SK-N-SH treated with all-trans-retinoic acid at 6 μM for 48 hours (cell line): ENCODE measurements around the gene COL21A1.

Experiments used
- ATAC-seq: fragments of 200-7000 bp; cut with Tn5 transposase; 3 replicates; pipeline ENCODE4 v1.9.1; 2020; ENCODE audit warnings: mild to moderate bottlenecking, moderate library complexity
- ARNTL ChIP-seq: fragments of 450-650 bp; formaldehyde crosslinking; IDR thresholded peaks from 2 replicates; pipeline ENCODE4 v1.5.0; 2020; ENCODE audit warnings: low read depth, mild to moderate bottlenecking, moderate library complexity, borderline replicate concordance
- BACH2 ChIP-seq: fragments of 250-450 bp; sonication (Bioruptor Pico); IDR thresholded peaks from 2 replicates; pipeline ENCODE4 v1.9.0; 2021; ENCODE audit warnings: mild to moderate bottlenecking, borderline replicate concordance
- CREB5 ChIP-seq: fragments of 250-450 bp; sonication (Bioruptor Pico); IDR thresholded peaks from 2 replicates; pipeline ENCODE4 v1.5.1; 2020; ENCODE audit warnings: low read depth, mild to moderate bottlenecking, moderate library complexity
- CSDC2 ChIP-seq: fragments of 250-450 bp; sonication (Bioruptor Pico); IDR thresholded peaks from 2 replicates; pipeline ENCODE4 v1.5.0; 2020; ENCODE audit warnings: mild to moderate bottlenecking, moderate library complexity
- CSRNP3 ChIP-seq: fragments of 250-450 bp; sonication (Bioruptor Pico); IDR thresholded peaks from 2 replicates; pipeline ENCODE4 v1.5.1; 2021; ENCODE audit warnings: mild to moderate bottlenecking, moderate library complexity
- ESRRG ChIP-seq: fragments of 250-450 bp; sonication (Bioruptor Pico); IDR thresholded peaks from 2 replicates; pipeline ENCODE4 v1.6.1; 2021; ENCODE audit warnings: mild to moderate bottlenecking
- GLIS3 ChIP-seq: fragments of 250-450 bp; sonication (Bioruptor Pico); IDR thresholded peaks from 2 replicates; pipeline ENCODE4 v1.5.0; 2020; ENCODE audit warnings: mild to moderate bottlenecking, moderate library complexity
- ISL1 ChIP-seq: fragments of 250-450 bp; sonication (Bioruptor Pico); IDR thresholded peaks from 2 replicates; pipeline ENCODE4 v2.1.2; 2022; ENCODE audit warnings: mild to moderate bottlenecking, moderate library complexity
- OSR1 ChIP-seq: fragments of 250-450 bp; sonication (Bioruptor Pico); IDR thresholded peaks from 2 replicates; pipeline ENCODE4 v1.8.0; 2022; ENCODE audit warnings: moderate library complexity, mild to moderate bottlenecking, inconsistent platforms
- PATZ1 ChIP-seq: fragments of 250-450 bp; sonication (Bioruptor Pico); IDR thresholded peaks from 2 replicates; pipeline ENCODE4 v1.8.0; 2020; ENCODE audit warnings: mild to moderate bottlenecking, moderate library complexity, borderline replicate concordance
- POU6F1 ChIP-seq: fragments of 250-450 bp; sonication (Bioruptor Pico); IDR thresholded peaks from 2 replicates; pipeline ENCODE4 v1.8.0; 2021; ENCODE audit warnings: low read depth, mild to moderate bottlenecking, moderate library complexity, borderline replicate concordance
- PPARA ChIP-seq: fragments of 250-450 bp; sonication (Bioruptor Pico); IDR thresholded peaks from 2 replicates; pipeline ENCODE4 v1.5.0; 2020; ENCODE audit warnings: mild to moderate bottlenecking, borderline replicate concordance
- RARB ChIP-seq: fragments of 250-450 bp; sonication (Bioruptor Pico); IDR thresholded peaks from 2 replicates; pipeline ENCODE4 v1.8.0; 2021; ENCODE audit warnings: mild to moderate bottlenecking, moderate library complexity
- SNAI2 ChIP-seq: fragments of 250-450 bp; sonication (Bioruptor Pico); IDR thresholded peaks from 2 replicates; pipeline ENCODE4 v1.5.0; 2020; ENCODE audit warnings: mild to moderate bottlenecking, moderate library complexity
- TCF4 ChIP-seq: fragments of 250-450 bp; sonication (Bioruptor Pico); IDR thresholded peaks from 2 replicates; pipeline ENCODE4 v1.8.0; 2021; ENCODE audit warnings: mild to moderate bottlenecking, moderate library complexity, borderline replicate concordance
- TOX ChIP-seq: fragments of 250-450 bp; sonication (Bioruptor Pico); IDR thresholded peaks from 2 replicates; pipeline ENCODE4 v1.8.0; 2021; ENCODE audit warnings: mild to moderate bottlenecking, moderate library complexity, borderline replicate concordance
- TSHZ2 ChIP-seq: fragments of 250-450 bp; sonication (Bioruptor Pico); IDR thresholded peaks from 2 replicates; pipeline ENCODE4 v1.5.0; 2020; ENCODE audit warnings: mild to moderate bottlenecking, moderate library complexity
- ZFP3 ChIP-seq: fragments of 250-450 bp; sonication (Bioruptor Pico); IDR thresholded peaks from 2 replicates; pipeline ENCODE4 v1.5.0; 2020; ENCODE audit warnings: mild to moderate bottlenecking, moderate library complexity
- ZFP30 ChIP-seq: fragments of 450-650 bp; formaldehyde crosslinking; IDR thresholded peaks from 2 replicates; pipeline ENCODE4 v1.5.0; 2022; ENCODE audit warnings: mild to moderate bottlenecking, moderate library complexity
- ZNF70 ChIP-seq: fragments of 450-650 bp; formaldehyde crosslinking; IDR thresholded peaks from 2 replicates; pipeline ENCODE4 v1.5.0; 2020; ENCODE audit warnings: mild to moderate bottlenecking, moderate library complexity
- ZNF8 ChIP-seq: fragments of 450-650 bp; formaldehyde crosslinking; IDR thresholded peaks from 2 replicates; pipeline ENCODE4 v1.5.0; 2020; ENCODE audit warnings: mild to moderate bottlenecking, moderate library complexity

The COL21A1 gene

GRCh38 chr6:56222499-56222898, 24.9 kb downstream of the COL21A1 start:
- ATAC-seq = peak; percentile 90

GRCh38 chr6:56220078-56220477, 27.3 kb downstream of the COL21A1 start:
- no peak for ATAC-seq
- no peak for TF ChIP-seq ARNTL
- TF ChIP-seq BACH2 (CRISPR knock-in tag) = no peak
- TF ChIP-seq PPARA (CRISPR knock-in tag) = no peak
- TF ChIP-seq CSDC2 (CRISPR knock-in tag) = no peak
- TF ChIP-seq TOX (CRISPR knock-in tag) = no peak
- no peak for TF ChIP-seq ZFP3 (CRISPR knock-in tag)
- TF ChIP-seq GLIS3 (CRISPR knock-in tag) = no peak
- no peak for TF ChIP-seq SNAI2
- TF ChIP-seq ZFP30 (CRISPR knock-in tag) = no peak
- TF ChIP-seq OSR1 = no peak
- no peak for TF ChIP-seq ZNF70 (CRISPR knock-in tag)
- no peak for TF ChIP-seq ZNF8 (CRISPR knock-in tag)

More at GRCh38 chr6:56222499-56222898, 24.9 kb downstream of the COL21A1 start:
- TF ChIP-seq RARB (0 out of 2 replicates have a peak, but pooled peaks have one; percentile 37), CREB5 (CRISPR knock-in tag) (peak; percentile 84), POU6F1 (peak; percentile 68; the same call in 1 of the 2 replicates), TSHZ2 (peak; percentile 57; the same call in 1 of the 2 replicates), TCF4 (CRISPR knock-in tag) (peak; percentile 98), CSDC2 (CRISPR knock-in tag) (no peak), GLIS3 (CRISPR knock-in tag) (no peak), ARNTL (no peak), ESRRG (CRISPR knock-in tag) (0 out of 2 replicates have a peak, but pooled peaks have one; percentile 17), ISL1 (CRISPR knock-in tag) (peak; percentile 98), PATZ1 (CRISPR knock-in tag) (peak; percentile 75; the same call in 1 of the 2 replicates), TOX (CRISPR knock-in tag) (peak; percentile 70; the same call in 1 of the 2 replicates), CSRNP3 (CRISPR knock-in tag) (peak; percentile 77; the same call in 1 of the 2 replicates), BACH2 (CRISPR knock-in tag) (no peak)
